Stimulated activated CD8-positive, alpha-beta memory T cell treated with anti-CD3 and anti-CD28 coated beads, Interleukin-4, amount 100 ng/mL, for 48 hours (primary cell): ENCODE data around the gene ARHGDIB.

Experiments used
- DNase-seq: peaks from one replicate; pipeline ENCODE4 v3.0.0-alpha.2; 2020

ARHGDIB gene

GRCh38 chr12:14961466-14962152 lies at the start of gene ARHGDIB:
ARHGDIB (minus strand) TSS chr12:14961601; CDS start chr12:14950712, 10,889 bp downstream.
- peak; percentile 72 for DNase-seq

- no peak for DNase-seq
These were observed 49.8 kb upstream of the ARHGDIB start for GRCh38 chr12:15011162-15011561.

- no peak for DNase-seq
These were observed 46.1 kb upstream of the ARHGDIB start for GRCh38 chr12:15007551-15007950.

DNA sequence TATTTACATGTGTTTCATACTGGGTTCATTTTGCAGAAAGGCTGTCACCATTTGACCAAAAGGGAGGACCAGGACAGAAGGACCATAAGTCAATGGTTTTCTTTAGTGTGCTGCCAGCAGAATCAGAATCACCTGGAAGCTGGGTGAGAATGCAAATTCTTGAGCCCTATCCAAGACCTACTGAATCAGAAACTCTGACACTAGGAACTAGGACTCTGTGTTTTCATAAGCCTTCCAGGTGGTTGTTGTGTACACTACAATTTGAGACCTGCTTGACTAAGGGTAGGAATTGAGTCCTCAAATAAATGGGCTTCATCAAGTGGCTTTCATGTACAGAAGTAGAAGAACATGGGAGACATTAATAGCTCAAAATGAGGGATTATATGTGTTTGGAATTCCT lies 43.7 kb upstream of the ARHGDIB start:
- DNase-seq: no peak

DNA sequence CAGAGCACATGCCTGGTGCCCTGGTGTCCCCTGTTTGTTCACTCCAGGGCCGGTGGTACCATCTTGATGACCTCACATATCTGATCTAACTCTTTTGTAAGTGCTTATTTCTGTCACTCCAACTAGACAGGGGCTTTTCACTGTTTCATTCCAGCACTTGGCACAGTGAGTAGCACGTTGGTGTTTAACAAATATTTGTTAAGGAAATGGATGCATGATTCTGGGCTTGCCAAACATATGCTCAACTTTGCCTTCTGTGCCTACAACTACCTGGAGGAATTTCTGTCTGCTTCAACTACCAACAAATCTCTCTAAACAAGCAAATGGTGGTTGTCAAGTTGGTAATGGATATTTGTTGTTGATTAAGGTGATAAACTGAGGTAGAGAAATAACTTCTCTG lies 43.0 kb upstream of the ARHGDIB start:
- no peak for DNase-seq

GRCh38 chr12:15001733-15002382 lies 40.5 kb upstream of the ARHGDIB start:
- no peak for DNase-seq

DNA sequence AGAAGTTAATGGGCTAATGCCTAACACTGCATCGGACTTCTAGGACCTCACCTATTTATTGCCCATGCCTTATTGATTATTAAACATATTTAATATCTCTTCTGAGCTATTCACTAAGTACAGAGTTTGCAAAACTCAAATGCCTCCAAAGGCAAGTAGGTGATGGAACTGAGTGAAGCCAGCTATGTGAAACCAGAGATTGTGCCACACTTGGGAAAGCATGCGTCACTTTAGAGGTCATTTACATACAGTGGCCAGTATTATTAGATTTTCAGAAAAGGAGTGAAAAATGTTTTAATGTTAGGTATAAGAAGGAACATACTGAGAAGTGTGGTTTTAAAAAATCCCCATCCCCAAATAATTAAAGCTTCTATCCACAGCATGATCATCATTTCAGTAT lies 39.2 kb upstream of the ARHGDIB start:
- DNase-seq: no peak

GRCh38 chr12:14999695-15000365 lies 38.4 kb upstream of the ARHGDIB start:
- DNase-seq: no peak

GRCh38 chr12:14999021-14999694 lies 37.8 kb upstream of the ARHGDIB start:
- DNase-seq: no peak

GRCh38 chr12:14997998-14998397 lies 36.6 kb upstream of the ARHGDIB start:
- DNase-seq: no peak

GRCh38 chr12:14995583-14996425 lies 34.4 kb upstream of the ARHGDIB start:
- DNase-seq: no peak

DNA sequence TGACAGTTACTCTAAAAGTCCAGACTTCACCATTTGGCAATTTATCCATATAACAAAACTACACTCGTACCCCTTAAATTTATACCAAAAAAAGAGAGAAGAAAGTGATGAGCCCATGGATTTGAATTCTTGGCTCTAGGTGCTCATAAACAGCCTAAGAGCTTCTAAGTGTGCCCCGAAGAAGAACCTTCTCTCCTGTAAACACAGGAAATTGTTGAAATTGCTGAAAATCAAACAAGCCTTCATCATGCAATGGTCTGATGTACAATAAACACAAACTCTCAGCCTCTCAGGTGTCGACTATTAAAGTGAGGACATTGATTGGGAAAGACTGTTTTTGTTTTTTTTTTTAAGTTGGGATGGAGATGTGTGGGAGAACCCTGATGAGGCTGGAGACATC lies 33.2 kb upstream of the ARHGDIB start:
- DNase-seq: no peak

DNA sequence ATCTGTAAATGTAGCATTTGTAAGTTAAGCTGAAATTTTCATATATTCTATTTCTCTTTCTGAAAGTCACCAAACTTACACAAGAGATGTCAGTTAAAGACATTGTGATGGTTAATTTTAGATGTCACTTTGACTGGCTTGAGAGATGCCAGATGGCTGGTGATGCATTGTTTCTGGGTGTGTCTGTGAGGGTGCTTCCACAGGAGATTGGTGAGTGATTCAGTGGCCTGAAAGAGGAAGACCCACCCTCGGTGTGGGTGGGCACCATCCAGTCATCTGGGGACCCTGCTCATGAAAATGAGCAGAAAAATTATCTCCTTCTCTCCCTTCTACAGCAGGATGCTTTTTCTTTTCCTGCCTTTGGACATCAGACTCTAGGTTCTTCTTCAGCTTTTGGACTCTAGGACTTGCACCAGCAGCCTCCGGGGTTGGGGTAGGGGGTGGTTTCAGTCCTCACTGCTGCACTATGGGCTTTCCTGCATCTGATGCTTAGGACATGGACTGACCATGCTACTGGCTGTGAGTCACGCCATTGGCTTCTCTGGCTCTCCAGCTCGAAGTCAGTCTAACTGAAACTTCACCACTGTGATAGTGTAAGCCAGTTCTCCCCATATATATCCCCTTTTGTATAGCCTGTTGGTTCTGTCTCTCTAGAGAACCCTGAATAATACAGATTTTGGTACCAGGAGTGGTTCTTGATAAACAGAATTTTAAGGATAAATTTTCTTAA lies 32.3 kb upstream of the ARHGDIB start:
- DNase-seq: peak; percentile 40

GRCh38 chr12:14993117-14993516 lies 31.7 kb upstream of the ARHGDIB start:
- DNase-seq: no peak

DNA sequence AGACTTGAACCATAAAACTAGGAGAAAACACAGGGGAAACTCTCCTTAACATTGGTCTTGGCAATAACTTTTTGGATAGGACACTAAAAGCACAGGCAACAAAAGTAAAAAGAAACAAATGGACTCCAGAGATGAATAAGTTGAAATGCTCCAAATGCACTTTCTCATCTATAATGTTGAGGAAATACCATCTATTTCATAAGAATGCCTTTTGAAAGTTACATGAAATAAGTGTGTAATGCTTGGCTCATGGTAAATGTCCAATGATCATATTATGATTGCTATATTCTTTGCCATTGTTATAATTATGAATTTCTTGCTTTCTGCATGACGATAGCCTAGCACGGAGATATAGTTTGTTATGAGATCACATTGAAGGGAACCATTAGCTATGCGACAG lies 31.3 kb upstream of the ARHGDIB start:
- DNase-seq: no peak

- no peak for DNase-seq
These were observed 29.7 kb upstream of the ARHGDIB start for GRCh38 chr12:14991069-14991468.

- no peak for DNase-seq
These were observed 28.4 kb upstream of the ARHGDIB start for GRCh38 chr12:14989790-14990189.

- no peak for DNase-seq
These were observed 26.6 kb upstream of the ARHGDIB start for GRCh38 chr12:14988035-14988434.

- no peak for DNase-seq
These were observed 25.0 kb upstream of the ARHGDIB start for GRCh38 chr12:14986449-14986848.

DNA sequence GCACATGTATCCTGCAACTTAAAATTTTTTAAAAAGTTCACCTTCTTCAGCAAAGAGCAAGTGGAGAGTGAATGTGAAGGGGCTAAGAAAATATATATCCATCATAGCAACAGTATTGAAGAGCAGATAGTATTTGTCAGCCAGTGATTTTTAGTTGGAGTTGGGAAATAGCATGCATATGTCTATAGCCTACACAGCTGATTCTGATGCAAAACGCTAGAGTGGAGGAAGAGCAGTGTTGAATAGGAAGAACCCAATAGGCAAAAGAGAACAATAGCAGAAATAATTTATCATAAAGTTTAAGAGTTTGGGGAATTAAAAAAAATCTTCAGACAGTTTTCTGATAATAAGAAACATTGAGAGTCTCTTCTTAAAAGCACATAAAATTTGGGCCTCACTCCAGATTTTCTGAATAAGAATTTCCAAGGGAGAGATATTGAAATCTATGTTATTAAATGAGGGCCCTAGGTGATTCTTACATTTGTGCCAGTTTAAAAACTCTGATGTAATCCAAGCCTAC lies 23.4 kb upstream of the ARHGDIB start:
- no peak for DNase-seq

DNA sequence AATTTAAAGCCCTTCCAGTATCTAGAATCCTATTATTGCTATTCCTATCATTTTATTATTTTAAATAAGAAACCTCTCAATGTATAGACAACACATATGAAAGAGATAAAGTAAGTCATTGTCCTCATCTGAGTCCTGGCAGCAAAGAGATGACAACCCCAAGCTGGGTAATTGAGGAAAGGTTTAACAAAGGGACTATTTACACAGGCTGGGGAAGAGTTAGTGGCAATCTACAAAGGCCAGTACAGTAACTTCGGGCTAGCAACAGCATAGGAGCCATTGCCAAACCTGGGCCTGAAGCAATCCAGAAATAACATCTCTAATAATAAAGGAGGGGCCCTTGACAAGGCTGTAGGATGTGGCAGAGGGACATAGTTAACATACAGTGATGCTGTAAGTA lies 22.6 kb upstream of the ARHGDIB start:
- no peak for DNase-seq

- no peak for DNase-seq
These were observed 21.6 kb upstream of the ARHGDIB start for GRCh38 chr12:14982991-14983390.
